Measurements from ENCODE around the gene KRT82. TPM values are rescaled to one million over a fixed set of nuclear protein-coding genes. Genes with fewer than 3 reads are reported as not detected.

The KRT82 gene
- total and polyA plus RNA-seq, 7 experiments from 2014 or later = not detected

DNA sequence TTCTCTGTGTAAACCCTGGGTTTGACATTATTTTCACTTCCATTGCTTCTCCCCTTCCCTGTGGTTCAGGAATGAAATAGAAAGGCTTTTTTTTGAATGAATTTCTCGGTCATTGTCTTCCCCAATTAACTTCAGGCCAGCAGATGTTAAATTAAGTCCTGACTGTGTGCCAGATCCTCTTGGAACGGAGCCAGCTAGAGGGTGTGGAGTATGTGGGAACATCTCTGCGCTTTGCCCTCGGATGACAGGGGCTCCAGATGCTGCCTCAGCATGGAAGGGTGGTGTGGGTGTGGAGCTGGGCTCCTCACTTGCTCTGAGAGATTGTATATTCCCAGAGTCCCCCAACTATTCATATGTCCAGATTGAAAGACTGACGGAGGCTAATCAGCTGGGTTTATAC, 51.9 kb downstream of the KRT82 start:
- Histone ChIP-seq H3K27me3 (ENCODE audit: control insufficient read depth in 2 of 2, insufficient read depth in 2 of 2, low read length in 2 of 2) (no peaks in the 10 kb centered on the region), H3K4me3 (ENCODE audit: low read length) (no peak overlapping the region), H3K4me1 (ENCODE audit: control insufficient read depth in 2 of 2, insufficient read depth in 2 of 2, low read length in 2 of 2) (peaks cover 25 to 31% of the 10 kb centered on the region in 2 donors), H3K9me3 (ENCODE audit: control insufficient read depth in 2 of 3, low read length in 3 of 3) (no peaks in the 10 kb centered on the region), H3K27ac (ENCODE audit: low read depth, low read length) (no peak overlapping the region), H3K36me3 (ENCODE audit: control insufficient read depth in 2 of 3, insufficient read depth in 3 of 3, low read length in 3 of 3) (no peaks in the 10 kb centered on the region)
- Mint-ChIP-seq H3K27ac (no peak overlapping the region), H3K4me3 (no peak overlapping the region), H3K36me3 (no peaks in the 10 kb centered on the region), H3K9me3 (peaks cover 0 to 3% (median 0%) of the 10 kb centered on the region in 11 donors), H3K4me1 (peaks cover 12 to 45% (median 39%) of the 10 kb centered on the region in 7 donors), H3K27me3 (peaks cover 0 to 22% (median 4%) of the 10 kb centered on the region in 5 donors)
- intact Hi-C loops (cut with micrococcal nuclease) = no loop called here
- ChIA-PET POLR2A (no interaction called here), CTCF (no interaction called here)
- no peak for ATAC-seq
- DNase-seq = no peak

GRCh38 chr12:52353766-52354165, 52.4 kb downstream of the KRT82 start:
- Mint-ChIP-seq H3K36me3 (no peaks in the 10 kb centered on the region), H3K27ac (no peak overlapping the region), H3K4me1 (peaks cover 8 to 41% (median 34%) of the 10 kb centered on the region in 7 donors), H3K4me3 (no peak overlapping the region), H3K9me3 (peaks cover 0 to 3% (median 0%) of the 10 kb centered on the region in 11 donors), H3K27me3 (peaks cover 0 to 22% (median 4%) of the 10 kb centered on the region in 5 donors)
- Histone ChIP-seq H3K27me3 (ENCODE audit: control insufficient read depth in 2 of 2, insufficient read depth in 2 of 2, low read length in 2 of 2) (no peaks in the 10 kb centered on the region), H3K4me1 (ENCODE audit: control insufficient read depth in 2 of 2, insufficient read depth in 2 of 2, low read length in 2 of 2) (peaks cover 21 to 26% of the 10 kb centered on the region in 2 donors), H3K4me3 (ENCODE audit: low read length) (no peak overlapping the region), H3K9me3 (ENCODE audit: control insufficient read depth in 2 of 3, low read length in 3 of 3) (no peaks in the 10 kb centered on the region), H3K27ac (ENCODE audit: low read depth, low read length) (no peak overlapping the region), H3K36me3 (ENCODE audit: control insufficient read depth in 2 of 3, insufficient read depth in 3 of 3, low read length in 3 of 3) (no peaks in the 10 kb centered on the region)
- ChIA-PET CTCF (no interaction called here), POLR2A (no interaction called here)
- DNase-seq (no peak), ATAC-seq (no peak)
- intact Hi-C loops (cut with micrococcal nuclease) = no loop called here

DNA sequence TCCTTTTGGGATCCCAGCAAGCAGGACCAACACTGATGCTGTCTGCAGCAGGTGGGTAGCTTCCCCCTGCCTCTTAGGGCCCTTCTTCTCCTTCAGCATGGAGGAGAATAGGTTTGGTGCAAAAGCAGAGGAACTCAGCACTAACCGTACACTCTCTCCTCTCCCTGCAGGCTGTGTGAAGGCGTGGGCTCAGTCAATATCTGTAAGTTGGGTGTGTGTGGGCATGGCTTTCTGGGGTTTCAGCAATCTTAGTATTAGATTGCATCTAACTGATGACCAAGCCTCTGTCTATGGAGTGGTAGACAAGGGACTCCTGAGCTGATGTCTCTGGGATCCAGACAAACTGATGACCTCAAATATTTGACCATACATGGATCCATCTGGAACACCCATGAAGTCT, 53.2 kb downstream of the KRT82 start:
- Histone ChIP-seq H3K27me3 (ENCODE audit: control insufficient read depth in 2 of 2, insufficient read depth in 2 of 2, low read length in 2 of 2) (no peaks in the 10 kb centered on the region), H3K27ac (ENCODE audit: low read depth, low read length) (no peak overlapping the region), H3K4me1 (ENCODE audit: control insufficient read depth in 2 of 2, insufficient read depth in 2 of 2, low read length in 2 of 2) (peaks cover 13 to 19% of the 10 kb centered on the region in 2 donors), H3K4me3 (ENCODE audit: low read length) (no peak overlapping the region), H3K9me3 (ENCODE audit: control insufficient read depth in 2 of 3, low read length in 3 of 3) (no peaks in the 10 kb centered on the region), H3K36me3 (ENCODE audit: control insufficient read depth in 2 of 3, insufficient read depth in 3 of 3, low read length in 3 of 3) (no peaks in the 10 kb centered on the region)
- DNase-seq (no peak), ATAC-seq (no peak)
- Mint-ChIP-seq H3K4me1 (peaks cover 3 to 33% (median 28%) of the 10 kb centered on the region in 7 donors), H3K36me3 (no peaks in the 10 kb centered on the region), H3K27me3 (peaks cover 0 to 23% (median 4%) of the 10 kb centered on the region in 5 donors), H3K9me3 (peaks cover 0 to 3% (median 0%) of the 10 kb centered on the region in 11 donors), H3K27ac (peak overlapping the region in 1 of 9 donors; percentile 8), H3K4me3 (peak overlapping the region in 2 of 10 donors; percentile 7 to 8)
- ChIA-PET POLR2A (no interaction called here), CTCF (interaction anchor here (1.1 kb wide), 1 partner anchor 527 kb away, joined by 4 read pairs; no protein-coding TSS in a partner anchor)
- intact Hi-C loops (cut with micrococcal nuclease) = no loop called here

GRCh38 chr12:52351196-52352059, 54.7 kb downstream of the KRT82 start:
- H3K4me1 Mint-ChIP-seq = peaks cover 3 to 28% (median 26%) of the 10 kb centered on the region in 7 donors
- peak overlapping the region in 8 of 10 donors; percentile 11 to 62 (median 46) for H3K4me3 Mint-ChIP-seq
- no peaks in the 10 kb centered on the region for H3K27me3 ChIP-seq (ENCODE audit: control insufficient read depth in 2 of 2, insufficient read depth in 2 of 2, low read length in 2 of 2)
- no peaks in the 10 kb centered on the region for H3K36me3 ChIP-seq (ENCODE audit: control insufficient read depth in 2 of 3, insufficient read depth in 3 of 3, low read length in 3 of 3)
- H3K4me3 ChIP-seq (ENCODE audit: low read length) = no peak overlapping the region
- intact Hi-C loops (cut with micrococcal nuclease) = loop anchor here in 1 of 2 donors (1.0 kb wide), 1 partner anchor 24 kb away; no protein-coding TSS in a partner anchor
- peaks cover 0 to 22% (median 4%) of the 10 kb centered on the region in 5 donors for H3K27me3 Mint-ChIP-seq
- peak; percentile 97 for ATAC-seq
- H3K9me3 Mint-ChIP-seq = peaks cover 0 to 3% (median 0%) of the 10 kb centered on the region in 11 donors
- H3K27ac Mint-ChIP-seq = peak overlapping the region in 7 of 9 donors; percentile 2 to 78 (median 27)
- no peak overlapping the region for H3K27ac ChIP-seq (ENCODE audit: low read depth, low read length)
- DNase-seq = peak in 8 of 9 donors; percentile 31 to 87 (median 74)
- ChIA-PET CTCF (interaction anchor here (0.6 to 1.5 kb wide), 9 partner anchors 11 to 629 kb away, joined by 3 to 5 read pairs (median 3); no protein-coding TSS in a partner anchor), POLR2A (interaction anchor here (1.9 kb wide), 1 partner anchor 10 kb away, joined by 4 read pairs; no protein-coding TSS in a partner anchor)
- no peaks in the 10 kb centered on the region for H3K36me3 Mint-ChIP-seq
- no peaks in the 10 kb centered on the region for H3K9me3 ChIP-seq (ENCODE audit: control insufficient read depth in 2 of 3, low read length in 3 of 3)
- peaks cover 13 to 19% of the 10 kb centered on the region in 2 donors for H3K4me1 ChIP-seq (ENCODE audit: control insufficient read depth in 2 of 2, insufficient read depth in 2 of 2, low read length in 2 of 2)

GRCh38 chr12:52350786-52351185, 55.3 kb downstream of the KRT82 start:
- Mint-ChIP-seq H3K4me1 (peaks cover 3 to 28% (median 26%) of the 10 kb centered on the region in 7 donors), H3K9me3 (peaks cover 0 to 3% (median 0%) of the 10 kb centered on the region in 11 donors), H3K36me3 (no peaks in the 10 kb centered on the region), H3K27me3 (peaks cover 0 to 22% (median 4%) of the 10 kb centered on the region in 5 donors), H3K4me3 (peak overlapping the region in 3 of 10 donors; percentile 20 to 35 (median 26)), H3K27ac (no peak overlapping the region)
- H3K9me3 ChIP-seq (ENCODE audit: control insufficient read depth in 2 of 3, low read length in 3 of 3) = no peaks in the 10 kb centered on the region
- DNase-seq = no peak
- POLR2A ChIA-PET = interaction anchor here (1.9 kb wide), 1 partner anchor 11 kb away, joined by 4 read pairs; no protein-coding TSS in a partner anchor
- intact Hi-C loops (cut with micrococcal nuclease) = loop anchor here in 1 of 2 donors (1.0 kb wide), 1 partner anchor 23 kb away; no protein-coding TSS in a partner anchor
- H3K36me3 ChIP-seq (ENCODE audit: control insufficient read depth in 2 of 3, insufficient read depth in 3 of 3, low read length in 3 of 3) = no peaks in the 10 kb centered on the region
- CTCF ChIA-PET = interaction anchor here (0.6 to 1.5 kb wide), 4 partner anchors 13 to 325 kb away, joined by 3 to 5 read pairs (median 4); no protein-coding TSS in a partner anchor
- H3K4me1 ChIP-seq (ENCODE audit: control insufficient read depth in 2 of 2, insufficient read depth in 2 of 2, low read length in 2 of 2) = peaks cover 13 to 19% of the 10 kb centered on the region in 2 donors
- H3K27me3 ChIP-seq (ENCODE audit: control insufficient read depth in 2 of 2, insufficient read depth in 2 of 2, low read length in 2 of 2) = no peaks in the 10 kb centered on the region
- H3K27ac ChIP-seq (ENCODE audit: low read depth, low read length) = no peak overlapping the region
- ATAC-seq = no peak
- no peak overlapping the region for H3K4me3 ChIP-seq (ENCODE audit: low read length)

GRCh38 chr12:52350021-52350620, 56.0 kb downstream of the KRT82 start:
- H3K4me3 ChIP-seq (ENCODE audit: low read length) = no peak overlapping the region
- no peaks in the 10 kb centered on the region for H3K9me3 ChIP-seq (ENCODE audit: control insufficient read depth in 2 of 3, low read length in 3 of 3)
- ATAC-seq (no peak), DNase-seq (no peak)
- no peaks in the 10 kb centered on the region for H3K36me3 ChIP-seq (ENCODE audit: control insufficient read depth in 2 of 3, insufficient read depth in 3 of 3, low read length in 3 of 3)
- ChIA-PET POLR2A (interaction anchor here (0.7 to 1.9 kb wide), 2 partner anchors 12 to 1866 kb away, joined by 3 to 4 read pairs; no protein-coding TSS in a partner anchor), CTCF (interaction anchor here (0.6 to 1.5 kb wide), 2 partner anchors 325 to 517 kb away, joined by 3 to 5 read pairs; no protein-coding TSS in a partner anchor)
- no peak overlapping the region for H3K27ac ChIP-seq (ENCODE audit: low read depth, low read length)
- Mint-ChIP-seq H3K27me3 (peaks cover 0 to 26% (median 4%) of the 10 kb centered on the region in 5 donors), H3K9me3 (peaks cover 0 to 3% (median 0%) of the 10 kb centered on the region in 11 donors), H3K4me3 (no peak overlapping the region), H3K27ac (no peak overlapping the region), H3K36me3 (no peaks in the 10 kb centered on the region), H3K4me1 (peaks cover 3 to 28% (median 26%) of the 10 kb centered on the region in 7 donors)
- no peaks in the 10 kb centered on the region for H3K27me3 ChIP-seq (ENCODE audit: control insufficient read depth in 2 of 2, insufficient read depth in 2 of 2, low read length in 2 of 2)
- H3K4me1 ChIP-seq (ENCODE audit: control insufficient read depth in 2 of 2, insufficient read depth in 2 of 2, low read length in 2 of 2) = peaks cover 13 to 19% of the 10 kb centered on the region in 2 donors
- intact Hi-C loops (cut with micrococcal nuclease) = no loop called here
